Prostate gland (tissue), 2 donors: ENCODE data around the gene RNASET2. TPM values are rescaled to one million over a fixed set of nuclear protein-coding genes. Genes with fewer than 3 reads are reported as not detected.

Experiments
- DNase-seq: peaks from one replicate; pipeline ENCODE4 v3.0.0-alpha.2; 2019; ENCODE audit warnings: low spot score
- H3K27ac ChIP-seq, 2 donors: fragments of 200-600 bp; sonication (generic); 2 replicates each; pipeline ENCODE4 v1.5.1; 2017 to 2019
- H3K27me3 ChIP-seq: fragments of 200-600 bp; sonication (generic); replicated peaks from 2 replicates; pipeline ENCODE4 v1.5.1; 2019; ENCODE audit not compliant: insufficient read depth
- H3K36me3 ChIP-seq, 2 donors: fragments of 200-600 bp; sonication (generic); 1 replicate in 1 of 2; 2 replicates in 1 of 2; pipeline versions ENCODE4 v1.5.1 to v1.8.1; 2017 to 2019
- H3K4me1 ChIP-seq: fragments of 200-600 bp; sonication (generic); replicated peaks from 2 replicates; pipeline ENCODE4 v1.5.1; 2019
- H3K4me3 ChIP-seq, 2 donors: fragments of 200-600 bp; sonication (generic); 2 replicates each; pipeline ENCODE4 v1.5.1; 2017 to 2019
- H3K9me3 ChIP-seq: fragments of 200-600 bp; sonication (generic); 2 replicates; pipeline ENCODE4 v1.5.1; 2017
- CTCF ChIP-seq, 4 experiments: fragments of 200-600 bp in 2 of 4; fragments of 450-650 bp in 2 of 4; sonication (generic) in 2 of 4; IDR thresholded peaks; 1 replicate in 3 of 4; 2 replicates in 1 of 4; pipeline ENCODE4 v1.5.1; 2016 to 2019; ENCODE audit warnings: antibody characterized with exemption in 4 of 4, mild to moderate bottlenecking in 2 of 4, moderate library complexity in 2 of 4
- POLR2A ChIP-seq: fragments of 450-650 bp; IDR thresholded peaks from one replicate; pipeline ENCODE4 v1.6.1; 2016; ENCODE audit warnings: antibody characterized with exemption, mild to moderate bottlenecking
- POLR2AphosphoS5 ChIP-seq: sonication (generic); formaldehyde crosslinking; IDR thresholded peaks from one replicate; pipeline ENCODE4 v1.6.1; 2017; ENCODE audit warnings: antibody characterized with exemption
- WGBS: methylation state at CpG from one replicate; pipeline ENCODE4 v1.1.5; 2018; 5-methylcytosine and 5-hydroxymethylcytosine counted together
- intact Hi-C: fragments of 100-400 bp; cut with DNase I; formaldehyde crosslinking; loops from one replicate; pipeline ENCODE4 v1.14.2; 2022
- total RNA-seq, 2 donors: library from RNA; depleted of rRNA; stranded (reverse); fragments of >200 nt; gene quantifications; one replicate each; pipeline ENCODE4 v1.1.0, GENCODE V29; 2016

RNASET2 gene
- total RNA-seq, 2 donors from 2014 or later: 81.3 to 180 TPM

GRCh38 chr6:166970776-166971175 lies 14.4 kb upstream of the RNASET2 start:
- H3K27me3 ChIP-seq: no peaks in the 10 kb centered on the region
- TF ChIP-seq POLR2AphosphoS5 (no peak), CTCF (IDR thresholded peaks at IDR 0.05) (no peak), POLR2A (no peak)
- intact Hi-C loops: no loop called here
- H3K4me3 ChIP-seq: no peak overlapping the region
- no peaks in the 10 kb centered on the region for H3K4me1 ChIP-seq
- H3K36me3 ChIP-seq: no peaks in the 10 kb centered on the region
- WGBS: 86% methylated on average over 17 of the region's 17 CpGs
- DNase-seq: no peak
- no peaks in the 10 kb centered on the region for H3K9me3 ChIP-seq
- no peak overlapping the region for H3K27ac ChIP-seq

GRCh38 chr6:166970091-166970490 lies 13.7 kb upstream of the RNASET2 start:
- no peak for DNase-seq
- no peaks in the 10 kb centered on the region for H3K36me3 ChIP-seq
- TF ChIP-seq CTCF (IDR thresholded peaks at IDR 0.05) (no peak), POLR2AphosphoS5 (no peak), POLR2A (no peak)
- no peaks in the 10 kb centered on the region for H3K27me3 ChIP-seq
- H3K27ac ChIP-seq: no peak overlapping the region
- no peak overlapping the region for H3K4me3 ChIP-seq
- intact Hi-C loops: no loop called here
- H3K4me1 ChIP-seq: no peaks in the 10 kb centered on the region
- no peaks in the 10 kb centered on the region for H3K9me3 ChIP-seq

DNA sequence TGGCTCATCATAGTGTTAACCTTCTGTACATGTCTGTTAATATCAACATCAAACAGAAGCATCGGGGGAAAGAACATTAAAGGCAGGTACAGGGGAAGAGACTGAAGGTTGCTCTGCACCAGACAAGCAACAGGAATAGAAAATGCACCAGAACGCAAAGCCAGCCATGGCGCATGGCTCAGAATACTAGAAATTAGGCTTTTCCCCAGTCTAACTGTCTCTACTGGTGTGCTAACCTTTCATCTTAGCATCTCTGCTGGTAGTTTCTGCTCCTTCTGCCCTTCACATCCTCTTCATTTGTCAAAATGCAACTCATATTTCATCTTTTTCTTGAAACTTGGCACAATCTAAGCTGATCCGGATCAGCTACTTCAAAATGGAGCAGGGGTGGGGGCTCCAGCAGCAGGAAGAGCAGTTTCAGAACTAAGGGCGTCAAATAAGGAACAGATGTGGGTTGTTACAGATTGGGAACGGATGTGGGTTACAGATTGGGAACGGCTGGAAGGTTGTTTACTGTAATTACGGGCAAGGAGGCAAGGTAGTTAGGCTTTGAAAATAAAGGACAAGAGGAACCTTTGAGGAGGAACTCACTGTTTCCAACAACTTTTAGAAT lies 13.1 kb upstream of the RNASET2 start:
- Histone ChIP-seq H3K9me3 (no peaks in the 10 kb centered on the region), H3K36me3 (no peaks in the 10 kb centered on the region), H3K4me3 (no peak overlapping the region), H3K27me3 (no peaks in the 10 kb centered on the region), H3K4me1 (no peaks in the 10 kb centered on the region), H3K27ac (no peak overlapping the region)
- intact Hi-C loops: no loop called here
- WGBS: 55% methylated on average over 8 of the region's 8 CpGs
- TF ChIP-seq POLR2AphosphoS5 (no peak), POLR2A (no peak), CTCF (IDR thresholded peaks at IDR 0.05) (no peak)
- no peak for DNase-seq

GRCh38 chr6:166966268-166966667 lies 9.9 kb upstream of the RNASET2 start:
- no peak for DNase-seq
- no peaks in the 10 kb centered on the region for H3K9me3 ChIP-seq
- intact Hi-C loops: no loop called here
- WGBS: 96% methylated on average over 2 of the region's 2 CpGs
- H3K4me1 ChIP-seq: no peaks in the 10 kb centered on the region
- no peak for TF ChIP-seq CTCF (IDR thresholded peaks at IDR 0.05)
- TF ChIP-seq POLR2A: no peak
- no peak for TF ChIP-seq POLR2AphosphoS5
- no peak overlapping the region for H3K4me3 ChIP-seq
- no peaks in the 10 kb centered on the region for H3K36me3 ChIP-seq
- no peak overlapping the region for H3K27ac ChIP-seq
- no peaks in the 10 kb centered on the region for H3K27me3 ChIP-seq

DNA sequence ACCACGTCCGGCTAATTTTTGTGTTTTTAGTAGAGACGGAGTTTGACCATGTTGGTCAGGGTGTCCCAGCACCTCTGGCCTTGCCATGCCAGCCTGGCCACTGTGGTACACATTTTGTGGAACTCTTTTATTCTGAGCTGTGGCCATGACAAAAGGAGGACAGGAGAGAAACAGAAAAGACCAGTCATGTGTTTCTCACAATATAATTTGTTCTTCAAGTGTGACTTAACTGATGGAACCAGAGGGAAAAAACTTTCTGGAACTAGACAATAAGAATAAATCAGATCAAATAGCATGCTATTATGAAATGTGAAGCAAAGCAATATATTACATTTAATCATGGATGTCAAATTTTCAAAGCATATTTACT lies 4.2 kb upstream of the RNASET2 start:
- intact Hi-C loops: no loop called here
- WGBS: 94% methylated on average over 3 of the region's 3 CpGs
- no peaks in the 10 kb centered on the region for H3K27me3 ChIP-seq
- no peaks in the 10 kb centered on the region for H3K36me3 ChIP-seq
- H3K4me3 ChIP-seq: no peak overlapping the region
- H3K4me1 ChIP-seq: no peaks in the 10 kb centered on the region
- DNase-seq: no peak
- H3K27ac ChIP-seq: no peak overlapping the region
- H3K9me3 ChIP-seq: no peaks in the 10 kb centered on the region
- TF ChIP-seq POLR2AphosphoS5: no peak
